WTC11 (cell line): ENCODE measurements around the gene SLCO4A1. TPM values are rescaled to one million over a fixed set of nuclear protein-coding genes. Genes with fewer than 3 reads are reported as not detected.

Source experiments
- ATAC-seq: fragments of 200-7000 bp; cut with Tn5 transposase; 2 replicates; pipeline ENCODE4 v1.10.0; 2021; ENCODE audit warnings: mild to moderate bottlenecking, moderate library complexity
- CTCF ChIA-PET: fragments of 300-600 bp; sonication (Branson Sonifier 250); formaldehyde crosslinking; loops from one replicate; lab custom pipeline; 2021; ENCODE audit warnings: antibody characterized with exemption; lab: Charles Lee
- POLR2A ChIA-PET: fragments of 350-600 bp; sonication (Branson Sonifier 250); formaldehyde crosslinking; loops from one replicate; lab custom pipeline; 2021; ENCODE audit warnings: antibody characterized with exemption; lab: Charles Lee
- DNase-seq: peaks from one replicate; pipeline ENCODE4 v3.0.0; 2021; ENCODE audit warnings: low spot score
- H3K27ac Mint-ChIP-seq: 2 replicates; pipeline ENCODE4 v1.8.0; 2021; ENCODE audit warnings: mixed read lengths
- H3K27me3 Mint-ChIP-seq: 2 replicates; pipeline ENCODE4 v1.8.0; 2021; ENCODE audit warnings: low read depth, mild to moderate bottlenecking, moderate library complexity, mixed read lengths
- H3K36me3 Mint-ChIP-seq: 2 replicates; pipeline ENCODE4 v1.8.0; 2021; ENCODE audit warnings: mixed read lengths
- H3K4me1 Mint-ChIP-seq: 2 replicates; pipeline ENCODE4 v1.8.0; 2022; ENCODE audit warnings: mixed read lengths
- H3K4me3 Mint-ChIP-seq: 2 replicates; pipeline ENCODE4 v1.8.0; 2021; ENCODE audit warnings: mild to moderate bottlenecking, moderate library complexity, mixed read lengths
- H3K9me3 Mint-ChIP-seq: 2 replicates; pipeline ENCODE4 v1.8.0; 2021; ENCODE audit warnings: mixed read lengths
- ATF2 ChIP-seq: sonication (generic); formaldehyde crosslinking; IDR thresholded peaks from 2 replicates; pipeline ENCODE4 v1.8.1; 2022; ENCODE audit warnings: low read depth, missing genetic modification reagents, borderline replicate concordance
- CDX4 ChIP-seq: fragments of 250-450 bp; sonication (Bioruptor Pico); IDR thresholded peaks from 2 replicates; pipeline ENCODE4 v1.9.0; 2021; ENCODE audit warnings: moderate library complexity, mild to moderate bottlenecking, inconsistent platforms, borderline replicate concordance
- CREB1 ChIP-seq: sonication (generic); formaldehyde crosslinking; IDR thresholded peaks from 2 replicates; pipeline ENCODE4 v1.8.0; 2023; ENCODE audit warnings: mild to moderate bottlenecking, missing genetic modification reagents
- E2F1 ChIP-seq: sonication (generic); formaldehyde crosslinking; IDR thresholded peaks from 2 replicates; pipeline ENCODE4 v1.8.0; 2022; ENCODE audit warnings: mild to moderate bottlenecking, missing genetic modification reagents
- E2F4 ChIP-seq: sonication (generic); formaldehyde crosslinking; IDR thresholded peaks from 2 replicates; pipeline ENCODE4 v1.8.1; 2022; ENCODE audit warnings: low read depth, mild to moderate bottlenecking, moderate library complexity, missing genetic modification reagents, borderline replicate concordance
- ETV6 ChIP-seq: sonication (generic); formaldehyde crosslinking; IDR thresholded peaks from 2 replicates; pipeline ENCODE4 v1.8.1; 2022; ENCODE audit warnings: mild to moderate bottlenecking, missing genetic modification reagents
- FOXJ3 ChIP-seq: sonication (generic); formaldehyde crosslinking; IDR thresholded peaks from 2 replicates; pipeline ENCODE4 v1.9.0; 2021; ENCODE audit warnings: missing genetic modification reagents, mild to moderate bottlenecking, borderline replicate concordance
- FOXP4 ChIP-seq: sonication (generic); formaldehyde crosslinking; IDR thresholded peaks from 2 replicates; pipeline ENCODE4 v1.8.0; 2022; ENCODE audit warnings: mild to moderate bottlenecking, missing genetic modification reagents
- IRF1 ChIP-seq: sonication (generic); formaldehyde crosslinking; IDR thresholded peaks from 2 replicates; pipeline ENCODE4 v1.8.0; 2023; ENCODE audit warnings: missing genetic modification reagents
- JUN ChIP-seq: sonication (generic); formaldehyde crosslinking; IDR thresholded peaks from 2 replicates; pipeline ENCODE4 v1.8.0; 2023; ENCODE audit warnings: mild to moderate bottlenecking, missing genetic modification reagents
- MAX ChIP-seq: sonication (generic); formaldehyde crosslinking; IDR thresholded peaks from 2 replicates; pipeline ENCODE4 v1.8.0; 2022; ENCODE audit warnings: mild to moderate bottlenecking, missing genetic modification reagents
- MXD4 ChIP-seq: fragments of 250-450 bp; sonication (Bioruptor Pico); IDR thresholded peaks from 2 replicates; pipeline ENCODE4 v1.8.0; 2021; ENCODE audit warnings: mild to moderate bottlenecking, moderate library complexity, borderline replicate concordance
- MYBL2 ChIP-seq: sonication (generic); formaldehyde crosslinking; IDR thresholded peaks from 2 replicates; pipeline ENCODE4 v1.8.1; 2023; ENCODE audit warnings: mild to moderate bottlenecking, moderate library complexity, missing genetic modification reagents
- NFATC4 ChIP-seq: fragments of 250-450 bp; sonication (Bioruptor Pico); IDR thresholded peaks from 2 replicates; pipeline ENCODE4 v1.9.0; 2021; ENCODE audit warnings: mild to moderate bottlenecking
- NR1H2 ChIP-seq: sonication (generic); formaldehyde crosslinking; IDR thresholded peaks from 2 replicates; pipeline ENCODE4 v1.9.0; 2021; ENCODE audit warnings: mild to moderate bottlenecking, moderate library complexity, missing genetic modification reagents
- NR3C1 ChIP-seq: sonication (generic); formaldehyde crosslinking; conservative IDR thresholded peaks from 2 replicates; pipeline ENCODE4 v1.8.1; 2023; ENCODE audit warnings: low read depth, mild to moderate bottlenecking, missing genetic modification reagents
- PREB ChIP-seq: sonication (generic); formaldehyde crosslinking; IDR thresholded peaks from 2 replicates; pipeline ENCODE4 v1.8.1; 2022; ENCODE audit warnings: mild to moderate bottlenecking, missing genetic modification reagents, moderate library complexity, borderline replicate concordance
- PRRX2 ChIP-seq: fragments of 250-450 bp; sonication (Bioruptor Pico); IDR thresholded peaks from 2 replicates; pipeline ENCODE4 v1.8.0; 2021; ENCODE audit warnings: mild to moderate bottlenecking
- RELA ChIP-seq: sonication (generic); formaldehyde crosslinking; IDR thresholded peaks from 2 replicates; pipeline ENCODE4 v1.8.1; 2022; ENCODE audit warnings: missing genetic modification reagents, mild to moderate bottlenecking, borderline replicate concordance
- RORB ChIP-seq: fragments of 250-450 bp; sonication (Bioruptor Pico); IDR thresholded peaks from 2 replicates; pipeline ENCODE4 v1.9.0; 2021; ENCODE audit warnings: mild to moderate bottlenecking
- SP1 ChIP-seq: sonication (generic); formaldehyde crosslinking; conservative IDR thresholded peaks from 2 replicates; pipeline ENCODE4 v1.8.1; 2022; ENCODE audit warnings: missing genetic modification reagents
- TEAD4 ChIP-seq: sonication (generic); formaldehyde crosslinking; IDR thresholded peaks from 2 replicates; pipeline ENCODE4 v1.8.0; 2022; ENCODE audit warnings: mild to moderate bottlenecking, missing genetic modification reagents
- TP53 ChIP-seq: sonication (generic); formaldehyde crosslinking; IDR thresholded peaks from 2 replicates; pipeline ENCODE4 v1.8.1; 2023; ENCODE audit warnings: mild to moderate bottlenecking, missing genetic modification reagents
- ZNF219 ChIP-seq: sonication (generic); formaldehyde crosslinking; IDR thresholded peaks from 2 replicates; pipeline ENCODE4 v1.8.0; 2023; ENCODE audit warnings: missing genetic modification reagents, mild to moderate bottlenecking, borderline replicate concordance
- ZNF232 ChIP-seq: sonication (generic); formaldehyde crosslinking; IDR thresholded peaks from 2 replicates; pipeline ENCODE4 v1.8.0; 2022; ENCODE audit warnings: mild to moderate bottlenecking, missing genetic modification reagents
- ZNF425 ChIP-seq: fragments of 250-450 bp; sonication (Bioruptor Pico); conservative IDR thresholded peaks from 2 replicates; pipeline ENCODE4 v1.9.0; 2021; ENCODE audit warnings: mild to moderate bottlenecking
- ZSCAN18 ChIP-seq: fragments of 250-450 bp; sonication (Bioruptor Pico); IDR thresholded peaks from 2 replicates; pipeline ENCODE4 v2.1.2; 2022; ENCODE audit warnings: mild to moderate bottlenecking, moderate library complexity
- total RNA-seq: library from RNA; stranded (reverse); gene quantifications from 3 replicates; pipeline ENCODE4 v1.2.3, GENCODE V29; 2021

The SLCO4A1 gene
- total RNA-seq, 1 experiment from 2014 or later = 19.9 TPM

- ChIA-PET POLR2A (no interaction called here), CTCF (interaction anchor here (3.4 kb wide), 1 partner anchor 12 kb away, joined by 26 read pairs; no protein-coding TSS in a partner anchor)
- ATAC-seq = peak; percentile 23
- no peak overlapping the region for H3K27ac Mint-ChIP-seq
- no peaks in the 10 kb centered on the region for H3K27me3 Mint-ChIP-seq
- peaks cover 41% of the 10 kb centered on the region for H3K4me1 Mint-ChIP-seq
- H3K36me3 Mint-ChIP-seq = no peaks in the 10 kb centered on the region
- DNase-seq = peak; percentile 56
- H3K9me3 Mint-ChIP-seq = no peaks in the 10 kb centered on the region
- no peak overlapping the region for H3K4me3 Mint-ChIP-seq
- no peak for TF ChIP-seq IRF1 (CRISPR knock-in tag)
- no peak for TF ChIP-seq MYBL2 (CRISPR knock-in tag)
- TF ChIP-seq MXD4 (CRISPR knock-in tag) = no peak
- TF ChIP-seq RELA (CRISPR knock-in tag) = no peak
- no peak for TF ChIP-seq ATF2
- no peak for TF ChIP-seq SP1
- no peak for TF ChIP-seq FOXJ3 (CRISPR knock-in tag)
- no peak for TF ChIP-seq NR1H2 (CRISPR knock-in tag)
- no peak for TF ChIP-seq E2F1 (CRISPR knock-in tag)
- TF ChIP-seq TP53 = no peak
- peak; percentile 63; the same call in 1 of the 2 replicates for TF ChIP-seq JUN (CRISPR knock-in tag)
- no peak for TF ChIP-seq ZNF232
- no peak for TF ChIP-seq ZNF425
- TF ChIP-seq RORB (CRISPR knock-in tag) = no peak
- TF ChIP-seq ETV6 (CRISPR knock-in tag) = no peak
- TF ChIP-seq TEAD4 = peak; percentile 69; the same call in 1 of the 2 replicates
- TF ChIP-seq CDX4 (CRISPR knock-in tag) = no peak
- no peak for TF ChIP-seq NR3C1 (CRISPR knock-in tag)
- TF ChIP-seq PRRX2 = no peak
- TF ChIP-seq FOXP4 = peak; percentile 48; the same call in 1 of the 2 replicates
- no peak for TF ChIP-seq PREB
- TF ChIP-seq NFATC4 (CRISPR knock-in tag) = no peak
- TF ChIP-seq MAX (CRISPR knock-in tag) = peak; percentile 58; the same call in 1 of the 2 replicates
- TF ChIP-seq ZNF219 (CRISPR knock-in tag) = peak; percentile 73; the same call in 1 of the 2 replicates
- TF ChIP-seq ZSCAN18 = no peak
- TF ChIP-seq CREB1 (CRISPR knock-in tag) = no peak
- no peak for TF ChIP-seq E2F4 (CRISPR knock-in tag)
Observed at GRCh38 chr20:62604796-62605195, 37.5 kb upstream of the SLCO4A1 start.
